Neutrophil (primary cell): ENCODE data around the gene NDUFA11.

Source experiments
- H3K27ac ChIP-seq: fragments of 200-600 bp; sonication (generic); 2 replicates; pipeline ENCODE4 v1.5.1; 2016; ENCODE audit warnings: mild to moderate bottlenecking, moderate library complexity
- H3K27me3 ChIP-seq: fragments of 200-600 bp; sonication (generic); 2 replicates; pipeline ENCODE4 v1.6.0; 2016; ENCODE audit warnings: mild to moderate bottlenecking
- H3K36me3 ChIP-seq: fragments of 200-600 bp; sonication (generic); 2 replicates; pipeline ENCODE4 v1.5.1; 2017
- H3K4me1 ChIP-seq, 2 experiments: fragments of 200-600 bp in 1 of 2; sonication (generic) in 1 of 2; 1 replicate in 1 of 2; 2 replicates in 1 of 2; pipeline versions ENCODE4 v1.5.1 to v1.6.1; 2013 to 2016; ENCODE audit warnings: low read depth in 1 of 2, low read length in 1 of 2, mild to moderate bottlenecking in 1 of 2, moderate library complexity in 1 of 2; ENCODE audit not compliant: control insufficient read depth in 1 of 2, insufficient read depth in 1 of 2
- H3K4me3 ChIP-seq, 2 experiments: fragments of 200-600 bp in 1 of 2; sonication (generic) in 1 of 2; 1 replicate in 1 of 2; 2 replicates in 1 of 2; pipeline ENCODE4 v1.5.1; 2013 to 2016; ENCODE audit warnings: low read depth in 1 of 2, low read length in 1 of 2, mild to moderate bottlenecking in 1 of 2, moderate library complexity in 1 of 2
- H3K9me3 ChIP-seq: fragments of 200-600 bp; sonication (generic); 2 replicates; pipeline ENCODE4 v1.5.1; 2016
- CTCF ChIP-seq: fragments of 200-600 bp; sonication (generic); IDR thresholded peaks from 2 replicates; pipeline ENCODE4 v1.5.1; 2016; ENCODE audit warnings: antibody characterized with exemption

The NDUFA11 gene

GRCh38 chr19:5931251-5931650, 27.7 kb upstream of the NDUFA11 start:
- no peaks in the 10 kb centered on the region for H3K9me3 ChIP-seq
- no peaks in the 10 kb centered on the region for H3K27me3 ChIP-seq
- no peak overlapping the region for H3K27ac ChIP-seq
- no peaks in the 10 kb centered on the region for H3K4me1 ChIP-seq
- no peak overlapping the region for H3K4me3 ChIP-seq
- TF ChIP-seq CTCF: no peak
- H3K36me3 ChIP-seq: peaks cover 97% of the 10 kb centered on the region

- no peaks in the 10 kb centered on the region for H3K4me1 ChIP-seq
- no peak for TF ChIP-seq CTCF
- H3K27me3 ChIP-seq: no peaks in the 10 kb centered on the region
- H3K4me3 ChIP-seq: no peak overlapping the region
- H3K27ac ChIP-seq: no peak overlapping the region
- no peaks in the 10 kb centered on the region for H3K9me3 ChIP-seq
- H3K36me3 ChIP-seq: peaks cover 99% of the 10 kb centered on the region
Observed at GRCh38 chr19:5929625-5930024, 26.0 kb upstream of the NDUFA11 start.

- TF ChIP-seq CTCF: no peak
- Histone ChIP-seq H3K36me3 (peaks cover 100% of the 10 kb centered on the region), H3K4me3 (no peak overlapping the region), H3K27me3 (no peaks in the 10 kb centered on the region), H3K4me1 (no peaks in the 10 kb centered on the region), H3K27ac (no peak overlapping the region), H3K9me3 (no peaks in the 10 kb centered on the region)
Observed at GRCh38 chr19:5929179-5929578, 25.6 kb upstream of the NDUFA11 start.

GRCh38 chr19:5927441-5927821, 23.8 kb upstream of the NDUFA11 start:
- no peak overlapping the region for H3K4me3 ChIP-seq
- no peaks in the 10 kb centered on the region for H3K4me1 ChIP-seq
- H3K36me3 ChIP-seq: peaks cover 100% of the 10 kb centered on the region
- TF ChIP-seq CTCF: no peak
- no peaks in the 10 kb centered on the region for H3K27me3 ChIP-seq
- no peak overlapping the region for H3K27ac ChIP-seq
- H3K9me3 ChIP-seq: no peaks in the 10 kb centered on the region

DNA sequence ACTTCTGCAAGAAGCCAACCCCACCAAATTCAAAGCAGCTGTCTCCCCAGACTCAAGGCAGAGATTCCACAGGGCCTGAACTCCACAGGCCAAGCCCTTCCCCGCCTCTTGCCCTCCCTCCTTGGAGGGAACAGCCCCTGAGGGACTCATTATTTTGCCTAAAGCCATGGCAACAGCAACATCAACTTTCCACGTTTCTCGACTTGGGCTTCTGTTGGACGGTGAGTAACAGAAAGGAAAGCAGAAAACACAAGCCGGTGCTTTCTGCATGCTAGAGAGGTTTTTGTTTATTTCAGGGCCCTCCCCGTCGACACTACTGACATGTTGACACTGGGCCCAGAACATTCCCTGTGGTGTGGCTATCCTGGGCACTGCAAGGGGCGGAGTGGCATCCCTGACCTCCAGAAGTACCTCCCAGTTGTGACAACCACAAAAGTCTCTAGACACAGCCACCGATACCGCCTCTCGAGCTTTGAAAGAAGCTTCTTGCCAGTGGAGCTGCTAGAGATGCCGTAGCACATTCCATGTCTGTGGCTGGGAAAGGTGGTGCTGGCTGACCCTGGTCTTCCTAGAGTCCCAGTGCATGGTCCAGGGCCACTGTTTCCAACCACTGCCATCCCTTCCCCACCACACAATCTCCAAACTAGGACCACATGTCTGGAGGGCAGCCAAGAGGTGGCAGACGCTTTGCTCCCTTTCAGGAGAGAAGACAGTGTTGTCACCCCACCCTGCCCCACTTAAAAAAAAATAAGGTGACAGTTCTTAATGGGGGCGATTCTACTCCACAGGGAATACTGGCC, 23.3 kb upstream of the NDUFA11 start:
- Histone ChIP-seq H3K36me3 (peaks cover 100% of the 10 kb centered on the region), H3K4me1 (no peaks in the 10 kb centered on the region), H3K27ac (no peak overlapping the region), H3K4me3 (no peak overlapping the region), H3K9me3 (no peaks in the 10 kb centered on the region), H3K27me3 (no peaks in the 10 kb centered on the region)
- TF ChIP-seq CTCF: no peak
